NCI-H128 (cell line): ENCODE data around the gene TBC1D8.
"Not testable (repeated sequence)": the region's sequence is repeated elsewhere in the genome, so short reads cannot be mapped to it uniquely, and the experiment has no call there.

ENCODE experiments used
- DNase-seq: peaks from one replicate; lab custom pipeline; 2025; ENCODE audit not compliant: unreplicated experiment; lab: John Stamatoyannopoulos, UW

TBC1D8 gene

GRCh38 chr2:101080211-101081068, 70.7 kb downstream of the TBC1D8 start:
- DNase-seq: no peak

- DNase-seq: no peak
Observed at GRCh38 chr2:101076581-101076980, 74.6 kb downstream of the TBC1D8 start.

GRCh38 chr2:101064868-101065549, 86.2 kb downstream of the TBC1D8 start:
- no peak for DNase-seq

GRCh38 chr2:101064505-101064867, 86.7 kb downstream of the TBC1D8 start:
- no peak for DNase-seq

- no peak for DNase-seq
Observed at GRCh38 chr2:101064125-101064502, 87.1 kb downstream of the TBC1D8 start.

- DNase-seq: no peak
Observed at GRCh38 chr2:101063352-101064124, 87.6 kb downstream of the TBC1D8 start.

- no peak for DNase-seq
Observed at GRCh38 chr2:101058386-101058785, 92.8 kb downstream of the TBC1D8 start.

GRCh38 chr2:101057051-101057933, 93.9 kb downstream of the TBC1D8 start:
- no peak for DNase-seq

- no peak for DNase-seq
Observed at GRCh38 chr2:101053117-101053516, 98.1 kb downstream of the TBC1D8 start.

- DNase-seq: no peak
Observed at GRCh38 chr2:101052147-101052546, 99.0 kb downstream of the TBC1D8 start.

- not testable (repeated sequence) for DNase-seq
Observed at GRCh38 chr2:101050886-101051285, 100.3 kb downstream of the TBC1D8 start.

GRCh38 chr2:101048756-101049155, 102.4 kb downstream of the TBC1D8 start:
- DNase-seq: no peak

- DNase-seq: no peak
Observed at GRCh38 chr2:101047774-101048173, 103.4 kb downstream of the TBC1D8 start.

- DNase-seq: no peak
Observed at GRCh38 chr2:101047075-101047766, 104.0 kb downstream of the TBC1D8 start.

GRCh38 chr2:101045330-101045729, 105.9 kb downstream of the TBC1D8 start:
- DNase-seq: no peak

GRCh38 chr2:101041413-101041812, 109.8 kb downstream of the TBC1D8 start:
- no peak for DNase-seq

GRCh38 chr2:101040761-101041160, 110.4 kb downstream of the TBC1D8 start:
- no peak for DNase-seq

- no peak for DNase-seq
Observed at GRCh38 chr2:101040072-101040471, 111.1 kb downstream of the TBC1D8 start.

GRCh38 chr2:101038455-101039255, 112.5 kb downstream of the TBC1D8 start:
- no peak for DNase-seq
